ENCODE measurements around the gene ATAD3A.
"Not testable (repeated sequence)": the region's sequence is repeated elsewhere in the genome, so short reads cannot be mapped to it uniquely, and the experiment has no call there.

Gene ATAD3A

DNA sequence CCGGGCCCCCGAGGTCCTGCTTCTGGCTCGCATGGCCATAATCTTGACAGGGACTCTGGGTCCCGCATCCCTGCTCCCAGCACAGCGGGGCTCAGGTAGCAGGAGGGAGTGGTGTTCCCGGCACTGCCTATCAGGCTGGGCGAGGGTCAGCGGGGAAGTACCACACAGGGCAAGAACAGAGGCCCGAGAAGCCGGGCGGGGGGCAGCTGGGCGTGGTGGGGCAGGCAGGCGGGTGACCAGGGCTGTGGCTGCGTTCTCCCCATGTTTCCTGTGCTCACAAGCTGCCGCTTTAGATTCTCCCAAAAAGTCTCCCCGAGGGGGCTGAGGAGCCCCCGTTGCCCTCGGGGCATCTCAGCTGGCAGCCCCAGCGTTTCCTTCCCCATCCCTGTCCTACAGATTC is 22.1 kb upstream of the ATAD3A start:
- no peak for DNase-seq (ENCODE audit: low spot score)

- DNase-seq (ENCODE audit: low spot score), result no peak
These were observed 21.2 kb upstream of the ATAD3A start for GRCh38 chr1:1490633-1491230.

DNA sequence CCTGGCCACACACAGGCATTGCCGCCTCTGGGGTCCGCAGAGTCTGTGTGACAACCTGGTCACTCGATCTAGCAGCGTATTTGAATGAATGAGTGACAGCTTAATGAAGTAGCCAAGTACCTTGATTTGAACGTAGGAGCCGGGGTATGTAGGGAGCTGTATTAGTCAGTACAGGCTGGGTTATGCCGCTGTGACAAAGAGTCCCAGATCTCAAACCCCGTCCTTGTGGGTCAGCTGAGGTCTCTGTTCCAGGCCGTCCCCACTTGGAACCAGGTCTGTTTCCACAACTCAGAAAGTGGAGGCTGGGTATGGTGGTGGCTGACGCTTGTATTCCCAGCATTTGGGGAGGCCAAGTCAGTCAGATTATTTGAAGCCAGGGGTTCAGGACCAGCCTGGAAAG is 20.4 kb upstream of the ATAD3A start:
- DNase-seq (ENCODE audit: low spot score), result no peak

DNA sequence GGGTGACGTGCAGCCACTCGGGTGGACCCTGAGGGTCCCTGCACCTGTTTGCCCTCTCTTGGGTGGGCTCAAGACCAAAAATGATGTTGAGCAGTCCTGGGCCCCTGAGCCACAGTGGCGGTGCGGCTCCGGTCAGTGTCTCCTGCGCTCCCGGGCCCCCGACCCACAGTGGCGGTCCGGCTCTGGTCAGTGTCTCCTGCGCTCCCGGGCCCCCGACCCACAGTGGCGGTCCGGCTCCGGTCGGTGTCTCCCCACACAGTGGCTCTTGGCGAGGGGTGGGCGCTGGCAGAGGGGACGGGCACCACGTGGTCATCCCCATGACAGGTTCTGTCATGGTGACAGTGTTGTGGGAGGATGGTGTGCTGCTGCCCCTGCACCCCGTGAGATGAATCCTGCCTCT is 17.7 kb upstream of the ATAD3A start:
- not testable (repeated sequence) for DNase-seq (ENCODE audit: low spot score)

DNA sequence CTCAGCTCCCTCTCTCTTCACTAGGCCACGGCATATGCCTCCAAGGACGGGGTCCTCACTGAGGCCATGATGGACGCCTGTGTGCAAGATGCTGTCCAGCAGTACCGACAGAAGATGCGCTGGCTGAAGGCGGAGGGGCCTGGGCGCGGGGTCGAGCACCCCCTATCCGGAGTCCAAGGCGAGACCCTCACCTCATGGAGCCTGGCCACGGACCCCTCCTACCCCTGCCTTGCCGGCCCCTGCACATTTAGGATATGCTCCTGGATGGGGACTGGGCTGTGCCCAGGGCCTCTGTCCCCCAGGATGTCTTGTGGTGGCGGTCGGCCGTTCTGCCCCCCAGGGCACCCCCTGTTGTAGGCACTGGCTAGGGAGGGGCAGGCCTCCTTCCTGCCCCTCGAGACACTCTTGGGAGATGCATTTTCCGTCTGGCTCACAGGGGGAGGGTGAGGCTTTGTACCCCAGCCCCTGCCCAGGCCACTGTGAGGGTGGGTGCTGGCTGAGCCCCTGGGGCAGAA is 16.4 kb upstream of the ATAD3A start:
- DNase-seq (ENCODE audit: low spot score), result not testable (repeated sequence)

- peak; percentile 84 for DNase-seq (ENCODE audit: low spot score)
These were observed 7.1 kb upstream of the ATAD3A start for GRCh38 chr1:1504777-1505365.

- not testable (repeated sequence) for DNase-seq (ENCODE audit: low spot score)
These were observed 6.6 kb upstream of the ATAD3A start for GRCh38 chr1:1505366-1505798.

GRCh38 chr1:1505801-1506200 is 6.2 kb upstream of the ATAD3A start:
- not testable (repeated sequence) for DNase-seq (ENCODE audit: low spot score)

DNA sequence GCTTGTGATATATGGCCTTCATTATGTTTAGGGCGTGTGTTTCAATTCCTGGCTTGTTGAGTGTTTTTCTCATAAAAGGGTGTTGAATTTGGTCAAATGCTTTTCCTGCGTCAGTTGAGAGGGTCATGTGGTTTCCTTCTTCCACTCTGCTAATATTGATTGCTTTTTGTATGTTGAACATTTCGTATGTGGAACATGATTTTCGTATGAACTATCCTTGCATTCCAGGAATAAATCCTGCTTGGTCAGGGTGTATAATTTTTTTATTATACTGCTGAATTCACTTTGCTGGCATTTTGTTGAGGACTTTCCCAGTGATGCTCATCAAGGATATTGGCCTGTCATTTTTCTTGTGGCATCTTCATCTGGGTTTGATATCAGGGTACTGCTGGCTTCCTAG is 4.7 kb upstream of the ATAD3A start:
- DNase-seq (ENCODE audit: low spot score), result no peak

DNA sequence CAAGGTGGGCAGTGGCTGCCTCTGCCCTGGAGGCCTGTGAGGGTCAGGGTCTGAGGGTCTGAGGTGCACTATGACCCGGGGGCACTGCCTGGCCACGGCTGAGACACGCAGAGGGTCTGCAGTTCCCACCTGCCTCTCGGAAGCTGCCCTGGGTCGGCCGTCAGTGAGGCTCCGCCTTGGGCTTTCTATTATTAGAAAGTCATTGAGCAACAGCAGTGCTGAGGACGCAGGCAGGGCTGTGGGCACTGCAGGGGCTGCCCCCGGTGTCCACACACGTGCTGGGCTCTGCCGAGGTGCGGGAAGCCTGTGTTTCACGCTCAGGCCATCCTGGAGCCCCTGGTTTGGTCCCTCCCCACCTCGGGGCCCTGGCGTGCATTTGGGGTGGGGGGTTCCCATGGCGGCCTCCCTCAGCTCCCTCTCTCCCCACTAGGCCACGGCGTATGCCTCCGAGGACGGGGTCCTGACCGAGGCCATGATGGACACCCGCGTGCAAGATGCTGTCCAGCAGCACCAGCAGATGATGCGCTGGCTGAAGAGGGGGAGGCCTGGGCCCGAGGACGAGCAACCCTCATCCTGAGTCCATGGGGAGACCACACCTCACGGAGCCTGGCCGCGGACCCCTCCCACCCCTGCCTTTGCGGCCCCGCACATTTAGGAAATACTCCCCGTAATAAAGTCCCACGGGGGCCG is 3.0 kb upstream of the ATAD3A start:
- not testable (repeated sequence) for DNase-seq (ENCODE audit: low spot score)

GRCh38 chr1:1509465-1509850 is 2.5 kb upstream of the ATAD3A start:
- not testable (repeated sequence) for DNase-seq (ENCODE audit: low spot score)

DNA sequence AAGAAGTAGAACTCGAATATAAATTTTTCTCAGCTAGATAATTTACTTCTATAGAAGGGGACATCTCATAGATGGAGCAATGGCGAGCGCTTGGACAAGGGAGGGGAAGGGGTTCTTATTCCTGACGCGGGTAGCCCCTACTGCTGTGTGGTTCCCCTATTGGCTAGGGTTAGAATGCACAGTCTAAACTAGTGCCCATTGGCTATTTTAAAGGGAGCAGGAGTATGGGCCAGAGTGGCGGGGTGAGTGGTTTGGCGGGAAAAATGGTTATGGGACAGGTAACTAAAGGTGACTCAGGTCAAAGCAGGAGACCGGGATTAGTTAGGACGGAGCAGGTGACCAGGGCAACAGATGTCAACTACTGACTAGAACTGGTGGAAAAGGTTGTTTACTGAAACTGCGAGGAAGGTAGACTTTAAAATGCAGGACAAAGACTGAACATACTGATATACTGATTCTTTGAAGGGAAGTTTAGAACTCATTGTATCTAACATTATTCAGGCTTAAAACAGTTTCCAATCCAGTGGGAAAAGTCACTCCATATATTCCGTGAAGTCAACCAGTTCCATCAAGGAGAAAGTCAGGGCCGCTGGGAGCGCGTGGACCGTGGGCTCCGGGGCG is 940 bp upstream of the ATAD3A start:
- peak; percentile 59 for DNase-seq (ENCODE audit: low spot score)

DNA sequence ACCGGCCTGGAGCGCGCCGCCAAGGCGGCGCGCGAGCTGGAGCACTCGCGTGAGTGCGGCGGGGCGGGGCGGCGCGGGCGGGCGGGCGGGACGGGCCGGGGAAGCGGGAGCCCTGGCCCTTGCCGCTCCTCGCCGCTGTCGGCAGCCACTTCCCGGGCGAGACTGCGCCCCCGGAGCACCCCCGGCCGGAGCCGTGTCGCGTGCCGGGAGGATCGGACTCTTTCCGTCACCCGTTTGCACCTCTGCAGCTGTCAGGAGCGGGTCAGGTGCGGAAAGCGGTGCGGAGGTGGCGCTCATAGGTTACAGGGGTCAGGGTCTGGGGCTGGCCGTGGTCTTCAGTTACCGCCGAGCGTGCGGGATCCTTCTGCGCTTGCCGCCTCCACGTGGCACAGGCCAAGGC is 463 bp downstream of the ATAD3A start:
- not testable (repeated sequence) for DNase-seq (ENCODE audit: low spot score)

- DNase-seq (ENCODE audit: low spot score), result not testable (repeated sequence)
These were observed 1.7 kb downstream of the ATAD3A start for GRCh38 chr1:1513675-1514074.

DNA sequence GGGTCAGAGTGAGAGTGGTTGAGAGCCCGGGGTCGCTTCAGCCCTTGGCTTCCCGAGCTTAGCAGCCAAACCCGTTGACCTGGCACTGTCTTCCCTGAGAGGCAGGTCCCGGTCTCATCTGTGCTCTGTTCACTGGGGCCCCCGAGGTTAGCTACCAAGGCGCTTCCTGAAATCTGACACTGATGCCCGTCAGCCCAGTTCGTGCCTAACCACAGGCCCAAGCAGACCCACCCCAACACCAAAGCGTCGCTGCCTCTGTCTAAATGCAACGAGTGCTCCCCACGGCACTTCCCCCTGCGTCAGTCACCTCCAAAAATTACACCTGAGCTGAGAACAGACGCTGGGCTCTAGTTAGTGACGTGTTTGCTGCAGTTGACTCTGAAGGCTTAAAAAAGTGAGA is 2.4 kb downstream of the ATAD3A start:
- DNase-seq (ENCODE audit: low spot score), result not testable (repeated sequence)

GRCh38 chr1:1516923-1517322 is 5.0 kb downstream of the ATAD3A start:
- DNase-seq (ENCODE audit: low spot score), result not testable (repeated sequence)

GRCh38 chr1:1517973-1518620 is 6.1 kb downstream of the ATAD3A start:
- no peak for DNase-seq (ENCODE audit: low spot score)

- not testable (repeated sequence) for DNase-seq (ENCODE audit: low spot score)
These were observed 6.7 kb downstream of the ATAD3A start for GRCh38 chr1:1518621-1519007.

DNA sequence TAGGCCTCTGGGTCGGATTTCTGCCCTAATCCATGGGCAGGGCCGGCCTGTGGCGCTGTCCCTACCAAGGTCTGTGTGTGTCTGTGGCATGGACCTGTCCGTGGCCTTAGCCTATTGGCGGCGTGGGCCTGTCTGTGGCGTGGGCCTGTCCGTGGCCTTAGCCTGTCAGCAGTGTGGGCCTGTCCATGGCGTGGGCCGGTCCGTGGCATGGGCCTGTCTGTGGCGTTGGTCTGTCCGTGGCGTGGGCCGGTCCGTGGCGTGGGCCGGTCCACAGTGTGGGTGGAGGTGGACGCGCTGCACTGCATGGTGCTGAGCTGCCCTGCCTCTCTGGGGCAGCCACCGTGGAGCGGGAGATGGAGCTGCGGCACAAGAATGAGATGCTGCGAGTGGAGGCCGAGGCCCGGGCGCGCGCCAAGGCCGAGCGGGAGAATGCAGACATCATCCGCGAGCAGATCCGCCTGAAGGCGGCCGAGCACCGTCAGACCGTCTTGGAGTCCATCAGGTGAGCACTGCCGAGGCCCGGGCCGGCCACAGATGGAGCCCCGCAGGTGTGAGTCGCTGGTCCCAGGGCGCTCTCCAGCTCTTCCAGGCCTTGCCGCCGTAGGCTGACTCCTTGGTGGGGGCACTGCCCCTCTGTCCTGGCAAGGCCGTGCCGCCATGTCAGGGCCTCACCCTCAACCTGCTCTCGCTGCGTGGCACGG is 8.0 kb downstream of the ATAD3A start:
- DNase-seq (ENCODE audit: low spot score), result not testable (repeated sequence)

DNA sequence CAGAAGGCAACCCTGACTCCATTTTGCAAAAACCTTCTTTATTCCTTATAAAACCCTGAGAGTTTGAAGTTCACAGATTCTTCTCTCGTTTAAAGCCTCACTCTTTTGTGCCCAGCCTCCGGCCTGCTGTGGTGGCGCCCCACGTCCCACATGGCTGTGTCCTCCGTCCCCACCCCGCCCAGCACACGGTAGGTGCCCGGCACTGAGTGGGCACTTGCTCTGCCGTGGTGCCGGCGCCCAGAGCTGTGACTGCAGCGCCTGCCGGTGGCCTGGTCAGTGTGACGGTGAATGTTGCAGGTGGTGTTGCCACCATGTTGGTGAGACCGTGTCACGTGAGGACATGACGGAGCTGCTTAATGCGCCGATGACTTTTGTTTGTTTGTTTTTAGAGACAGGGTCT is 9.4 kb downstream of the ATAD3A start:
- DNase-seq (ENCODE audit: low spot score), result no peak

GRCh38 chr1:1522536-1522935 is 10.6 kb downstream of the ATAD3A start:
- not testable (repeated sequence) for DNase-seq (ENCODE audit: low spot score)

DNA sequence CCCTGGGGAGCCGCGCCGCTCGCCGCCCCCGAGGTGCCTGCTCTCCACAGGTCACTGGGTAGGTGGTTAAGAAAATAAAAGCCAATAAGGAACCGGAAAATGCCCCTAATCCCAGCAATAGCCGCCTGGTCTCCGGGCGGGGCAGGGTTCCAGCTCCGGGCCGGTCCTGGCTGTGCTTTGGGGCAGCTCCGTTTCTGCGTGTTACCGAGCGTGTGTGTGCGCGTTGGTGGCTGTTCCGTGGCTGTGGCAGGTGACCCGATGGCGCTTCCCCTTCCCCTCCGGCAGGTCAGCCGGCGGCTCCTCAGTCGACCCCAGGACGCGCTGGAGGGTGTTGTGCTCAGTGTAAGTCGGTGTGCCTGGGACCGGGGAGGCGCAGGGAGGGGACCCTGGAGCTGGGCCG is 11.3 kb downstream of the ATAD3A start:
- DNase-seq (ENCODE audit: low spot score), result not testable (repeated sequence)

Data from ecto neural progenitor cell (in vitro differentiated cells).